Epithelial cell of prostate (primary cell): ENCODE data around the gene RABGAP1L.

Source experiments
- DNase-seq: peaks from one replicate; pipeline ENCODE4 v3.0.0-alpha.2; 2011; ENCODE audit warnings: low read depth, low spot score
- H3K27ac ChIP-seq: fragments of 450-650 bp; 2 replicates; pipeline ENCODE4 v1.5.1; 2017; ENCODE audit warnings: mild to moderate bottlenecking

The RABGAP1L gene

DNA sequence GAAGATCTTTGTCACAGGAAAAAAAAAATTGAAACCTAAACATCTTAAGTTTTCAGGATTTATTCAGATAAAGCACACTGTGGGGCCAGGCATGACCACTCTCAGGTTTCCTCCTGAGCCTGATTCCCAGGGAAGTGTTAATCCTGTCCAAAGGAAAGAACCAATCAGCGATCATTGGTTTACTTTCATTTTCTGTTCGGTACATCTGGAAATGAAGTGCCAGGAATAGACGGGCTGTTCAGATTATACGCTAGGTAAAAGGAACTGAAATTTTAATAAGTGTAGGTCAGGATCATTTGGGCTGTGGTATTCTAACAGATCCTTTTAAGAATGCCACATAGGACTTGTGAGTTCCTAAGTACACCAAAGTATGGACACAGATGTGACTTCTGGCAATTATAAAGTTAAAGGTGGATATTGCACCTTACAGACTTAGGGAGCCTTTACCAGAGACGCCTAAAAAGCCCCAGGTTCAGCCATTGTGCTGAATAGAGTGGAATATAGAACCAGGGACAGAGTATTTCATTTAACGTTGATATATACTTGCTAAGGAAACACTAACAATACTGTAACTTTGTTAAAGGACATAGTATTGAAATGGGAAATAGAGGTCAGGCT is 831.2 kb downstream of the RABGAP1L start:
- no peak overlapping the region for H3K27ac ChIP-seq
- no peak for DNase-seq

DNA sequence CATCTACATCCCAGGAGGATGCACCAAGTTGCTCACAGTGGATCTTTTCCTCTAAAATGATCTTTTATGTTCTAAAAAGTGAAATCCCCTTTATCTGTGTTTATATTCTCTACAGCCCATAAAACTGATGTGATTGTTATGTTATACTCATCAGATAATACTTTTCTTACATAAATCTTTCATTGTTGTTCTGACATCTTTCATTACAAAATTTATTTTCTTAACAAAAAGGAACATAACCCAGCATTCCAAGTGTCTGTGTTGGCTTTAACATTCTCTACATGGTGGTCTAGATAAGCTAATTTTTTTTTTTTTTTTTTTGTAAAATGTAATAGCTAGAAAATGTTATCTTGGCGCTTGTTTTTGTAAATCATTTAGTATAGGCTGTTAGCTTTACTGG is 832.2 kb downstream of the RABGAP1L start:
- H3K27ac ChIP-seq: no peak overlapping the region
- no peak for DNase-seq

DNA sequence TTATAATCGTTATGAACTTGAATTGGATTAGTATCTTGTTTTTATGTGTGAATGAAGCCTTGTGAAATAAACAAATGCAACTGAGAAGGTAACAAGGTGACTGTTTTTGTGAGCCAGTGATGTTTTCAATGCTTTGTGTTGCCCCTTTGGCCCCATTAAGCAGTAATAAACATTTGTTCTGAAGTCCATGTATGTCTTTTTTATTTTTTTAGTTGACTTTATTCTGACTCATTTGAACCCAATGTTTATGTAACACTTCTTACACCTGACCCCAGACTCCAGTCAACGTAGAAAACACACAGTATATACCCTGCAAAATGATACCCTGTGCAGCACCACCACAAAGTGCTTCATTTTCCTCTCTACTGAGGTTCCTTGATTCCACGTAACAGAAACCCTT is 835.8 kb downstream of the RABGAP1L start:
- H3K27ac ChIP-seq: no peak overlapping the region
- no peak for DNase-seq

DNA sequence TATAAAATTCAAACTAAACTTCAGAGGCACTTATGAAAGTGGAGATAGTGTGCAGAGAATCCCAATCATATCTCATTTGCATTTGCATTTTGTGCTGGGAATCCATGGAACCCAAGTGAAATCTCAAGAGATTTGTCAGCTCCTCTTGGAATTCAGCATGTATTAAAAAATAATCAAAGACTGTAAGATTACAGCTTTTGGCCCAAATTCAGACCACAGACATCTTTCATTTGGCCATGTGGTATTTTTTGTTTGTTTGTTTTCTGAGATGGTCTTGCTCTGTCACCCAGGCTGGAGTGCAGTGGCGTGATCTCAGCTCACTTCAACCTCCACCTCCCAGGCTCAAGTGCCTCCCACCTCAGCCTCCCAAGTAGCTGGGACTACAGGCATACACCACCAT is 836.6 kb downstream of the RABGAP1L start:
- no peak overlapping the region for H3K27ac ChIP-seq
- no peak for DNase-seq

DNA sequence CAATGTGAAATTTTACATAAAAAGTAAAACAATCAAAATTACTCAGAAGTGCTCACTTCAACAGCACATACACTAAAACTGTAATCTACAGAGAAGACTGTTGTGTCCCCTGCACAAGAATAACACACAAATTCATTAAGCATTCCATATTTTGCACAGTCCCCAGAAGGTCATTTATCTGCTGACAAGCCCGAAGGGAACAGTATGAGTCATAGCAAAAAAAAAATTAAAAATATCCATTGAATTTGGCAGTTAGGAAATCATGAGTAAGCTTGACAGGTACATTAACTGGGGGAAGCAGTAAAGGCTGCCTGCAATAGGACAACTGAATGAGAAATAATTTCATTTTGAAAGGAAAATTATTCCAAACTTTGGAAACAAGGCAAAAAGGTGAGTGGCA is 837.2 kb downstream of the RABGAP1L start:
- no peak for DNase-seq
- H3K27ac ChIP-seq: peak overlapping the region; percentile 5

DNA sequence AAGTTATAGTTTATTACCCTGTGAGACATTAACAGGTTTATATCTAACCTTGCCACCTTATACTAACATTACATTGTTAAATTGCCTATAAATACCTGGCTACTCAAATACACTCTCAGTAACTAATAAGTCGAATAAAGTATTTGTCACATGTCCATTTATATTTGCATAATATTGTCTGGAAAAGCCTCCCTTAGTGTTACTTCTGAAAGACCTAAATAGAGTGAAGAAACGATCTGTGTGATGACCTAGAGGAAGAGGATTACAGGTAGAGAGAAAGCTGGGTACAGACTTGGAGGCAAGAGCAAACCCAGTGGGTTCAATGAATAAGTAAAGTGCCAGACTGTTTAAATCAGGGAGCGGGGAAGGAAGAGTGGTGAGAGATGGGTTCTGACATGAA is 837.7 kb downstream of the RABGAP1L start:
- H3K27ac ChIP-seq: peak overlapping the region; percentile 5
- no peak for DNase-seq

- no peak for DNase-seq
- H3K27ac ChIP-seq: peak overlapping the region; percentile 95
These were observed 839.4 kb downstream of the RABGAP1L start for GRCh38 chr1:174998569-174999215.

DNA sequence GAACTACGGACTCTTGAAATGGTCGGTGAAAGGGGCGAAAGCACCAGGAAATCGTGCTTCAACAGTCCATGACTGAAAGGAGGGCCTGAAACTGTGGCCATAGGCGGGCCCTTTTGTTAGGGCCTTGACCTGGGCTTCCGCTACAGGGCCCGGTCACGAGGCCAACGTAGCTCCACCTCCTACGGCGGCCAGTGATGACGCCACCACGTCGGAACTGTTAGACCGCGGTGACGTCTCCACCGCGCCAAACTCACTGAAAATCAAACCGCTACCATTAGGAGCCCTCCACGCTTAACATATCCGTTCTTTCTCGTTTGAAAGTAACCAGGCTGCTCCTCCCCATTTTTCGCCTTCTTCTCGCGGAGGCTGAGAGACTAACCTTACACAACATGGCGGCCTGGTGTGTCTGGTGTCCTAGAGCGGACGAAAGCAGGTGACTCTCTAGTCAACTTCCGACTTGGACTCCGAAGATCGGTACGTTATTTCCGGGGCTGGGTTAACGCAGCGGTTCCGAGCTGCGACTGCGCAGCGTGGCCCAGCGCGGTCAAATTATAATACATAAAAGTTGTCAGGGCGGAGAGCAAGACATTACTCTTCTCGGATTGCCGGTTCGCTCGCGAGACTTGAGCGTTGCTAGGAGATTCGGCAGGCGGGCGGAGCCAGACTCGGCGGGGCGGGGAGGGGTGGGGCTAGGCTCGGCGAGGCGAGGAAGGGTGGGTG is 840.1 kb downstream of the RABGAP1L start:
- DNase-seq: peak; percentile 97
- peak overlapping the region; percentile 95 for H3K27ac ChIP-seq

GRCh38 chr1:174999936-175000696 is 840.8 kb downstream of the RABGAP1L start, which contains the start of gene CACYBP:
CACYBP (plus strand) TSS chr1:174999947; CDS start chr1:175000181, 234 bp downstream.
- H3K27ac ChIP-seq: peak within 1 kb of the TSS; percentile 95
- no peak for DNase-seq

GRCh38 chr1:175000697-175001187 is 841.4 kb downstream of the RABGAP1L start:
- DNase-seq: no peak
- H3K27ac ChIP-seq: peak overlapping the region; percentile 95

DNA sequence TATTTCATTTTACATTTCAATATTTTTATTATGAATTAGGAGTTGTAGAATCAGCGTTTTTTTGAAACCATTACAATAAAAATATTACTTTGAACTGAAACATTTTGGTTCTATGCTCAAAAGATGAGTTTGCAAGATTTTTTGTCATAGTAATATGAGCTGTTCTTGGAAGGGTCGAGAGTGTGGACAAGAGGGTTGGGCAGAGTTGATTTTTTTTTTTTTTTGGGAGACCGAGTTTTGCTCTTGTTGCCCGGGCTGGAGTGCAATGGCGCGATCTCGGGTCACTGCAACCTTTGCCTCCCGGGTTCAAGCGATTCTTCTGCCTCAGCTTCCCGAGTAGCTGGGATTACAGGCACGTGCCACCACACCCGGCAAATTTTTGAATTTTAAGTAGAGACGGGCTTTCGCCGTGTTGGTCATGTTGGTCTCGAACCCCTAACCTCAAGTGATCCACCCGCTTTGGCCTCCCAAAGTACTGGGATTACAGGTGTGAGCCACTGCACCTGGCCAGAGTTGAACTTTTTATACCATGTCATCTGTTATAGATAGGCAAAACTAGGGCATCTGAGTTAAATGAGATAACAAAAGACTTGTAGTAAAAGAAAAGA is 843.7 kb downstream of the RABGAP1L start:
- H3K27ac ChIP-seq: no peak overlapping the region
- DNase-seq: no peak

- no peak for DNase-seq
- no peak overlapping the region for H3K27ac ChIP-seq
These were observed 844.2 kb downstream of the RABGAP1L start for GRCh38 chr1:175003521-175003920.

- no peak for DNase-seq
- no peak overlapping the region for H3K27ac ChIP-seq
These were observed 845.9 kb downstream of the RABGAP1L start for GRCh38 chr1:175005085-175005783.

DNA sequence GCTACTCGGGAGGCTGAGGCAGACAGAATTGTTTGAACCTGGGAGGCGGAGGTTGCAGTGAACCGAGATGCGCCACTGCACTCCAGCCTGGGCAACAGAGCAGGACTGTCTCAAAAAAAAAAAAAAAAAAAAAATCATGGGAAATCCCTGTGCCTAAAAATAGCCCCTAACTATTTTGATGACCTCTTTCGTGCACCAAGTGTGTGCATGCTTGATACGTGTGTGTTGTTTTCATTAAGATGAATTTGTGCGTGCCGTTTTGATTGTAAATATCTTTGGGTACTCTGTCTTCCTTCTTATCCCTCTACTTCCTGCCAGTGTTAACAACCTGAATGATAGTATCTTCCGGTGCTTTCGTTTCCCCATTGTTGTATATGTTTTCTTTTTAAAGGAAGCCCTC is 850.2 kb downstream of the RABGAP1L start:
- no peak overlapping the region for H3K27ac ChIP-seq
- DNase-seq: no peak

GRCh38 chr1:175013445-175013844 is 854.1 kb downstream of the RABGAP1L start:
- DNase-seq: no peak

GRCh38 chr1:175015243-175015642 is 855.9 kb downstream of the RABGAP1L start:
- DNase-seq: no peak
- H3K27ac ChIP-seq: no peak overlapping the region

More at GRCh38 chr1:175013445-175013844, 854.1 kb downstream of the RABGAP1L start:
- no peak overlapping the region for H3K27ac ChIP-seq

DNA sequence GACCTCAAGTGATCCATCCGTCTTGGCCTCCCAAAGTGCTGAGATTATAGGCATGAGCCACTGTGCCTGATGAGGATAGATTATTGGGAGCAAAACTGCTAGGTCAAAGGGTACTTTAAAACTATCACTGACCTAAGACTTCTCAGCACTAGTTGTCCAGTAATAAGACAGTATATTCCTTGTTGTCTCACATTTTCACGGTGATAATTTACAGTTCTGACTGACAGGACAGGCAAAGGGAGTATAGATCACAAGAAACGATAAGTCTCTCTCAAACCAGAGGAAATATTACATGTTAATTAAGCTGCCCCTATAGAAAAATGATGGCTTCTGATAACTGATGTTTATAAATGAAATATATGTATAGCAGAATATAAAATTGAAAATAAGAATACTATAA is 860.2 kb downstream of the RABGAP1L start:
- no peak overlapping the region for H3K27ac ChIP-seq
- no peak for DNase-seq

DNA sequence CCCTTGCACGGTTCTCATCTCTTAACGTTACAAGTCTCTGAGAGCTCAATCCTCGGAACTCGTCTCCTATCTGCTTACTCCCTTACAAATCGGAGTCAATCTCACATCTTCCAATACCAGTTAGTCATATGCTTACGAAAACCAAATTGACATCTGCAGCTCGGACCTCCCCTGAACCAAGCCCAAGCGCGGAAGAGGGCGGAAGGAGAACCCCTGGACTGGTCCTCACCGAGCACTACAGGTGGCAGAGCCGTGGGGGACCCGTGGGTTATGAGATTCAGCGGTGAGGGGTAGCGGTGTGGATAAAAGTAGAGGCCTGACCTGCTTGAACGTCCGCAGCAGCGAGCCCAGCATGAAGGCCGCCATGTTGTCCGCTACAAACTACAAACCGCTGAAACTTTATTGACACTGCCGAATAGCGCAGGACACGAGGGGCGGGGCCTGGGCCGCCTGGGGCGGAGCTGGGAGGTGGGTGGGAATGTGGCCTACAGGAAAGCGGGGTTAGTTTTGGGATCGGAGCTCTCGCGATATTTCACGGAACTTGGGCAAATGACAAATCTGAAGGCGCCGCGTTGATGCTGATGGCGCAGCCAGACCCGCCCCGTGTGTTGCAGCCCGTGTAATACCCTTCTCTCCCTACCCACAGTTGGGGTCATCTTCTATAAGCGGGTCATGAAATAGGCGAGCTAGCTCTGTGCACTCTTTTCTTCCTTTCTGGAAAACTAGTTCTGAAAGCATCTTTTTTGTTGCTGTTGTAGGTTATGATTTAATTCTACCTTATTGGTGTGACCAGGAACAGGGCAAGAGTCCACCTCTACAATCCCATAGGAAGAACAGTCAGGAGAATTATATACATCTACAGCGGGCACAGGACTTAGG is 864.0 kb downstream of the RABGAP1L start, which contains the start of gene MRPS14:
MRPS14 (minus strand) TSS at position 383 of the 879 bp plus-strand sequence; CDS start at position 366, 17 bp downstream.
- H3K27ac ChIP-seq: peak within 1 kb of the TSS; percentile 69
- DNase-seq: peak; percentile 92
